Activated B cell treated with CpG ODN at 0.5 μM for 24 hours (primary cell): Measurements from ENCODE around the gene RIBC2. TPM values are rescaled to one million over a fixed set of nuclear protein-coding genes. Genes with fewer than 3 reads are reported as not detected.
A peak's percentile ranks its signal among the peaks of the same experiment; 100 is the strongest.

Experiments used
- ATAC-seq: fragments of 200-7000 bp; cut with Tn5 transposase; one replicate; pipeline ENCODE4 v1.10.0; 2021; ENCODE audit warnings: low read depth, mild to moderate bottlenecking, moderate library complexity
- CTCF ChIA-PET: fragments of 350-600 bp; sonication (Branson Sonifier 250); formaldehyde crosslinking; loops from one replicate; lab custom pipeline; 2021; ENCODE audit warnings: antibody characterized with exemption; lab: Charles Lee
- POLR2A ChIA-PET: fragments of 350-600 bp; sonication (Branson Sonifier 250); formaldehyde crosslinking; loops from one replicate; lab custom pipeline; 2021; ENCODE audit warnings: antibody characterized with exemption; lab: Charles Lee
- DNase-seq: peaks from one replicate; pipeline ENCODE4 v3.0.0; 2022
- H3K27ac Mint-ChIP-seq: one replicate; pipeline ENCODE4 v1.8.0; 2020; ENCODE audit warnings: mixed read lengths
- H3K27me3 Mint-ChIP-seq: one replicate; pipeline ENCODE4 v1.8.0; 2021; ENCODE audit warnings: mixed read lengths
- H3K36me3 Mint-ChIP-seq: one replicate; pipeline ENCODE4 v1.8.0; 2021; ENCODE audit warnings: low read depth, mixed read lengths
- H3K4me1 Mint-ChIP-seq: one replicate; pipeline ENCODE4 v1.8.0; 2021; ENCODE audit warnings: mixed read lengths
- H3K4me3 Mint-ChIP-seq: one replicate; pipeline ENCODE4 v1.8.0; 2020; ENCODE audit warnings: mild to moderate bottlenecking, mixed read lengths
- H3K9me3 Mint-ChIP-seq: one replicate; pipeline ENCODE4 v1.8.0; 2020; ENCODE audit warnings: mixed read lengths
- intact Hi-C: fragments of 100-400 bp; cut with micrococcal nuclease; formaldehyde crosslinking; loops from one replicate; pipeline ENCODE4 v1.15.1; 2024
- total RNA-seq: library from RNA; stranded (reverse); gene quantifications from 2 replicates; pipeline ENCODE4 v1.2.3, GENCODE V29; 2022
- TF ChIP-seq, protein P1 (sequence below): fragments of 200-600 bp; IDR thresholded peaks from one replicate; pipeline ENCODE4 v1.8.0; 2022; ENCODE audit warnings: antibody characterized with exemption, mild to moderate bottlenecking

RIBC2 gene
- total RNA-seq, 1 donor from 2014 or later, result 0.31 TPM

GRCh38 chr22:45402466-45402985, 11.0 kb upstream of the RIBC2 start:
- H3K27ac Mint-ChIP-seq, result no peak overlapping the region
- DNase-seq (no peak), ATAC-seq (no peak)
- TF ChIP-seq, protein P1, sequence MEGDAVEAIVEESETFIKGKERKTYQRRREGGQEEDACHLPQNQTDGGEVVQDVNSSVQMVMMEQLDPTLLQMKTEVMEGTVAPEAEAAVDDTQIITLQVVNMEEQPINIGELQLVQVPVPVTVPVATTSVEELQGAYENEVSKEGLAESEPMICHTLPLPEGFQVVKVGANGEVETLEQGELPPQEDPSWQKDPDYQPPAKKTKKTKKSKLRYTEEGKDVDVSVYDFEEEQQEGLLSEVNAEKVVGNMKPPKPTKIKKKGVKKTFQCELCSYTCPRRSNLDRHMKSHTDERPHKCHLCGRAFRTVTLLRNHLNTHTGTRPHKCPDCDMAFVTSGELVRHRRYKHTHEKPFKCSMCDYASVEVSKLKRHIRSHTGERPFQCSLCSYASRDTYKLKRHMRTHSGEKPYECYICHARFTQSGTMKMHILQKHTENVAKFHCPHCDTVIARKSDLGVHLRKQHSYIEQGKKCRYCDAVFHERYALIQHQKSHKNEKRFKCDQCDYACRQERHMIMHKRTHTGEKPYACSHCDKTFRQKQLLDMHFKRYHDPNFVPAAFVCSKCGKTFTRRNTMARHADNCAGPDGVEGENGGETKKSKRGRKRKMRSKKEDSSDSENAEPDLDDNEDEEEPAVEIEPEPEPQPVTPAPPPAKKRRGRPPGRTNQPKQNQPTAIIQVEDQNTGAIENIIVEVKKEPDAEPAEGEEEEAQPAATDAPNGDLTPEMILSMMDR, result no peak
- H3K4me1 Mint-ChIP-seq, result no peaks in the 10 kb centered on the region
- H3K27me3 Mint-ChIP-seq, result peaks cover 2% of the 10 kb centered on the region
- intact Hi-C loops, result no loop called here
- CTCF ChIA-PET, result no interaction called here
- no peak overlapping the region for H3K4me3 Mint-ChIP-seq
- POLR2A ChIA-PET, result no interaction called here
- H3K9me3 Mint-ChIP-seq, result peaks cover 3% of the 10 kb centered on the region
- no peaks in the 10 kb centered on the region for H3K36me3 Mint-ChIP-seq

DNA sequence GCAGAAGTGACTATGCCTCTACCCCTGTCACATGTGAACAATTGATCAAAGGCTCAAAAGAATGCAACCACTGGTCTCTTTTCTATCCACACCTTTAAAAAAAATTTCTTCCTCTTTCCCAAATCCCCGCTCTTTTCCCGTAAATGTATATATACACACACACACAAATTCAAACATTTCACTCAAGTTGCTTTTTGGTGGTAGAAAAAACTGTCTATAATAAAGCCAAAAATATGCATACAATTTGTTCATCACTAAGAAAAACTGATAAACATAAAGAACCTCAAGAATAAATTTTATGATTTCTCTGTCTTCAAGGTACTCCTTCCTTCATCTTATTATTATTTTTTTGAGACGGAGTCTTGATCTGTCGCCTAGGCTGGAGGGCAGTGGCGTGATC, 5.7 kb upstream of the RIBC2 start:
- Mint-ChIP-seq H3K9me3 (peaks cover 2% of the 10 kb centered on the region), H3K4me3 (no peak overlapping the region), H3K4me1 (peaks cover 5% of the 10 kb centered on the region), H3K27ac (no peak overlapping the region), H3K27me3 (no peaks in the 10 kb centered on the region), H3K36me3 (no peaks in the 10 kb centered on the region)
- CTCF ChIA-PET, result no interaction called here
- ATAC-seq, result no peak
- DNase-seq, result no peak
- intact Hi-C loops, result no loop called here
- TF ChIP-seq, protein P1, result no peak
- POLR2A ChIA-PET, result no interaction called here

- no peaks in the 10 kb centered on the region for H3K9me3 Mint-ChIP-seq
- CTCF ChIA-PET, result interaction anchor here (0.9 kb wide), 1 partner anchor 205 kb away, joined by 3 read pairs; no protein-coding TSS in a partner anchor
- no peak for ATAC-seq
- intact Hi-C loops, result loop anchor here (1.0 kb wide), 1 partner anchor 104 kb away; the partner anchor contains the start of gene FAM118A
- peaks cover 13% of the 10 kb centered on the region for H3K4me1 Mint-ChIP-seq
- H3K36me3 Mint-ChIP-seq, result no peaks in the 10 kb centered on the region
- TF ChIP-seq, protein P1, result no peak
- H3K27ac Mint-ChIP-seq, result no peak overlapping the region
- H3K27me3 Mint-ChIP-seq, result peaks cover 2% of the 10 kb centered on the region
- POLR2A ChIA-PET, result no interaction called here
- no peak for DNase-seq
- H3K4me3 Mint-ChIP-seq, result peak overlapping the region; percentile 57
Observed at GRCh38 chr22:45413013-45413367, 503 bp upstream of the RIBC2 start.

DNA sequence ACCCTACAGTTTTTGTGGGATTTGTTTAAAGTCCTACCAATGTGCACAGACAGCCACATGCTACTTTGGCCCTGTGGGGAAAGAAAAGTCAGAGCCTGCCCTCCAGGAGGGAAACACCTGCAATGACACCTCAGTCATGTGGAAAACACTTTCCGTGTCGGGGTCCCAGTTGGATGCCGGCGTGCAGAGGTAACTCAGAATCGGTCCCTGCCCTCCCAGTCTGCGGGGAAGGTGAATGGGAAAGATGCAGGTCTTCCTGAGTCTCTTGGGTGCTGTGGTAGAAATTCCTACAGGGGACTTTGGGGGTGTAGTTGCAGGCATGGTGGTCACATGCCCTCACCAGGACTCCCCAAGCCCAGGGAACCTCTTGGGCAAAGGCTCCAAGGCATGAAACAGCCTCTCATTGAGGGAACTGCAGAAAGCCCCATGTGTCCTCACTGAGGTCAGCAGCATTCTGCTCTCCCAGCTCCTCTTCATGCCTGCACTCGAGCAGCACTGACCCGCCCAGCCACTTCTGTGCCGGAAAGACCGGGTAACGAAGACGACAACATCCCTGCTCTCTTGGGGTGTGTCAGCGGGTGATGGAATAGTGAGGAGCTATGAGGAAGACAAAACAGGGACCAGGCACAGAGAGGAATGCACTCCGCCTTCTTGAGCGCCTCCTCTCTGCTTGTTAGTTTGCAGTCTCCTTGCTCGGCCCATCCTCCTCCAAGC, 4.7 kb downstream of the RIBC2 start:
- H3K4me1 Mint-ChIP-seq, result peaks cover 6% of the 10 kb centered on the region
- H3K27ac Mint-ChIP-seq, result no peak overlapping the region
- H3K9me3 Mint-ChIP-seq, result no peaks in the 10 kb centered on the region
- ChIA-PET CTCF (no interaction called here), POLR2A (no interaction called here)
- DNase-seq (no peak), ATAC-seq (no peak)
- no peaks in the 10 kb centered on the region for H3K36me3 Mint-ChIP-seq
- TF ChIP-seq, protein P1, result no peak
- intact Hi-C loops, result no loop called here
- H3K4me3 Mint-ChIP-seq, result no peak overlapping the region
- peaks cover 2% of the 10 kb centered on the region for H3K27me3 Mint-ChIP-seq

DNA sequence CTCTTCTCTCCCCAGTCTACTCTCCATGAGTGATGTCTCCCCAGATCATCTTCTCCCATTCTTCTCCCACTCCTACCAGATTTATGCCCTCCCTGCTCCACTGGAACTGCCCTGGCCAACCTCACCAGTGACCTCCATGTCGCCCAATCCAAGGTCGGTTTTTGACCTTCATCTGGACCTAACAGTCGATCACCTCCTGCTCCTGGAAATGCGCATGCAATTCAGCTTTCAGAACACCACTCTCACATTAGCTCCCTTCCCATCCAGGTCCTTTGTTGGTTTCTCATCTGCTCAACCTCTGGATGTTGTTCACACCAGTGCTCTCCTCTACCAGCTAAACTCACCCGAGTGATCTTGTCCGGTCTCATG, 5.3 kb downstream of the RIBC2 start:
- POLR2A ChIA-PET, result no interaction called here
- CTCF ChIA-PET, result no interaction called here
- peaks cover 2% of the 10 kb centered on the region for H3K27me3 Mint-ChIP-seq

More for the DNA sequence above, 5.3 kb downstream of the RIBC2 start:
- intact Hi-C loops, result no loop called here
- TF ChIP-seq, protein P1, result no peak
- H3K9me3 Mint-ChIP-seq, result no peaks in the 10 kb centered on the region
- ATAC-seq (no peak), DNase-seq (no peak)
- no peak overlapping the region for H3K4me3 Mint-ChIP-seq
- peaks cover 3% of the 10 kb centered on the region for H3K4me1 Mint-ChIP-seq
- H3K27ac Mint-ChIP-seq, result no peak overlapping the region
- no peaks in the 10 kb centered on the region for H3K36me3 Mint-ChIP-seq
